Measurements from ENCODE around the gene TAS1R2.

The TAS1R2 gene

DNA sequence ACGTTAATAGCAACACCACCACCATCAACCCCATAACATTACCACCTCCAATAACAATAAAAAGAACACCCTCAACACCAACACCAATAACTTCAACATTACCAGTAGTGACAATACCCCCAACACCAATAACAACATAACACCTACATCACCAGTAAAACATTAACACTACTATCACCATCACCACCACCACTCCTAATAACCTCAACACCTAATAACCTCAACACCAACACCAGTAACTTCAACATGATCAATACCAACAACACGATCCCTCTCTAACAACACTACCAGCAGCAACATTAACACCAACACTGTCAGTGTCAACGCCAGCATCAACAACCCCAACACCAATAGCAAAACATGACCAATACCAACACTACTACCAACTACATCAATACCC, 57.2 kb downstream of the TAS1R2 start:
- DNase-seq (ENCODE audit: low read depth in 3 of 3) = no peak

GRCh38 chr1:18800258-18800657, 59.2 kb downstream of the TAS1R2 start:
- DNase-seq (ENCODE audit: low read depth in 3 of 3) = no peak

GRCh38 chr1:18799454-18799853, 60.0 kb downstream of the TAS1R2 start:
- no peak for DNase-seq (ENCODE audit: low read depth in 3 of 3)

GRCh38 chr1:18798946-18799345, 60.5 kb downstream of the TAS1R2 start:
- no peak for DNase-seq (ENCODE audit: low read depth in 3 of 3)

GRCh38 chr1:18798533-18798932, 60.9 kb downstream of the TAS1R2 start:
- DNase-seq (ENCODE audit: low read depth in 3 of 3) = no peak

DNA sequence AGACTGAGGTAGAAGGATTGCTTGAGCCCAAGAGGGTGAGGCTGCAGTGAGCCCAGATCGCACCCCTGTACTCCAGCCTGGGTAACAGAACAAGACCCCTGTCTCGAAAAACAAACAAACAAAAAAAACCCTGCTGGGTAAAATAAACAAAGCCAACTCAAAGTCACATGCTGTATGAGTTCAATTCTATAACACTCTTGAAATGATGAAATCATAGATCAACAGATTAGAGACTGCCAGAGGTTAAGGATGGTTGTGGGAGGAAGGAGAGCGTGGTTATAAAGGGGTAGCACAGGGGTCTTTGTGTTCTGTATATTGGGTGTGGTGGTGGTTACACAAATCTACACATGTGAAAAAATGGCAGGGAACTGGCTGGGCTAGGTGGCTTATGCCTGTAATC, 62.5 kb downstream of the TAS1R2 start:
- no peak for DNase-seq (ENCODE audit: low read depth in 3 of 3)

- DNase-seq (ENCODE audit: low read depth in 3 of 3) = no peak
Measured at GRCh38 chr1:18795002-18795689, 64.3 kb downstream of the TAS1R2 start.

GRCh38 chr1:18794561-18794960, 64.9 kb downstream of the TAS1R2 start:
- no peak for DNase-seq (ENCODE audit: low read depth in 3 of 3)

DNA sequence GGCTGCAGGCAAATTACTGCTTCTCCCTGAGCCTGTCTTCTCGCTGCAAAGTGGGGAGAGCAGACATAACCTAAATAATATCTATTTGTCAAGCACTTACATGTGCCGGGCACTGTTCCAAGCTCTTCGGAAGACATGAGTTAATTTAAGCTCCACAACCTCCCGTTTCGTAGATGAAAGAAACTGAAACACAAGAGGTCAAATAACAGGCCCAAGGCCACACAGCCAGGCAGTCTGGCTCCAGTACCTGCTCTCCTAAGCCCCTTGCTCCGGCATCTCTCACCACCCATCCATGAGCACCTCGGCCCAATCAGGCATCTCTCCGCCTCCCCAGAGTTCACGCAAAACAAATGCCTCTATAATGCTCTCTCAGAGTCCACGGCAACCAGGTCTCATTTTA, 65.4 kb downstream of the TAS1R2 start:
- no peak for DNase-seq (ENCODE audit: low read depth in 3 of 3)

DNA sequence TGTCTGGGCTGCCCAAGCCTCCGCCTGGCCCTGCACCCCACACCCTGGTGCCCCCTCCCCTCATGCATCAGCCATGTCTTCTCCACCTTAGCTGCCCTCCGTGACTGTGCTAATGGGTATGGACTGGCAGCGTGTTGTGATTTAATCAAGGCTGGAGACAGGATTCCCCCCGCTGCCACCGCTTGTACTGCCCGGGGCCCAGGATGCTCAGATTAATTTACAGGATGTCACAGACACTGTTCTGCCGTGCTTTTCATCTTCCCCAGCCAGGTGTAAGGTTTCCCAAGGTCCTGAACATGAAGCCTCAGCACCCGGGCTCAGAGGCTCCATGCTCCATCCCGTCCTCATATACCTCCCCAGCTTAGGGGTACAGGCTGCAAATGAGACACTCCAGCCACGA, 66.3 kb downstream of the TAS1R2 start:
- no peak for DNase-seq (ENCODE audit: low read depth in 3 of 3)

DNA sequence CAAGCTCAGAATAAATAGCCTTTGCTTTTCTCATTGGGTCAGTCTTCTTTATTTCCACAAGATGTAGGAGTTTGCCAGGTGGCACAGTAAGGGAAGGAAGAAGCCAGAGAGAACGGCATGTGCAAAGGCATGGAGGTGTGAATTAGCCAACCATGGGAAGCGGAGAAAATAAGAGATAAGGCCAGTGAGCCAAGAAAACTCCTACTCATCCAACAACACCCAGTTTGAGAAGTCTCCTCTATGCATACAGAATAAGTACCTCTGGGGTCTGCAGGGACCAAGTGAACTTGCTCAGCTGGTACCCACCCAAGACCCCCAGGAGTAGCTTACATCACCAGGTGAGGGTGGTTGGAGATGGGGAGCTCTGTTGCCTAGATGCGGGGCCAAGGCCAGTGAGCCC, 66.7 kb downstream of the TAS1R2 start:
- no peak for DNase-seq (ENCODE audit: low read depth in 3 of 3)
